Activated naive CD8-positive, alpha-beta T cell (primary cell): ENCODE data around the gene NRXN3.

ENCODE experiments used
- H3K27ac Mint-ChIP-seq: one replicate; pipeline ENCODE4 v1.8.0; 2021; ENCODE audit warnings: mixed read lengths
- H3K27me3 Mint-ChIP-seq: one replicate; pipeline ENCODE4 v1.8.0; 2021; ENCODE audit warnings: mixed read lengths
- H3K36me3 Mint-ChIP-seq: one replicate; pipeline ENCODE4 v1.8.0; 2021; ENCODE audit warnings: mixed read lengths
- H3K4me1 Mint-ChIP-seq: one replicate; pipeline ENCODE4 v1.8.0; 2021; ENCODE audit warnings: low read depth, mixed read lengths
- H3K4me3 Mint-ChIP-seq: one replicate; pipeline ENCODE4 v1.8.0; 2021; ENCODE audit warnings: mild to moderate bottlenecking, mixed read lengths
- H3K9me3 Mint-ChIP-seq: one replicate; pipeline ENCODE4 v1.8.0; 2021; ENCODE audit warnings: low read depth, mixed read lengths

The NRXN3 gene

DNA sequence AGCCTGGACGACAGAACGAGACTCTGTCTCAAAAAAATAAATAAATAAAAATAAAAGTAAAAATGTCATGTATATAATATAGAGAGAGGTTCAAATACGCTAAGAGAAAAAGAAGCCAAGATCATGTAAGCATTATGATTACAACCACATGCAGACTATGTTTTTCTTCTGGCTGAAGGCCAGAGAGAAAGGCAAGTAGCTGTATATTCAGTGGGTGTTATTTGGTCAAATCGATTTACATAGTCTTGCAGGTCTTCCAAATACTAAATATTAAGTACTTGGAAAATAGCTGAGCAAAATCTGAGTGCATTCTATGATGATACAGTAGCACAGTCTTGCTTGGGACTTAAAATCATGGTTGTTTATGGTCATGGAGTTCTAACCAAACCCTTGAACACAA, 1283.1 kb downstream of the NRXN3 start:
- Mint-ChIP-seq H3K4me1 (no peaks in the 10 kb centered on the region), H3K9me3 (peaks cover under 1% of the 10 kb centered on the region), H3K27me3 (peaks cover 1% of the 10 kb centered on the region), H3K27ac (no peak overlapping the region), H3K36me3 (no peaks in the 10 kb centered on the region), H3K4me3 (no peak overlapping the region)

DNA sequence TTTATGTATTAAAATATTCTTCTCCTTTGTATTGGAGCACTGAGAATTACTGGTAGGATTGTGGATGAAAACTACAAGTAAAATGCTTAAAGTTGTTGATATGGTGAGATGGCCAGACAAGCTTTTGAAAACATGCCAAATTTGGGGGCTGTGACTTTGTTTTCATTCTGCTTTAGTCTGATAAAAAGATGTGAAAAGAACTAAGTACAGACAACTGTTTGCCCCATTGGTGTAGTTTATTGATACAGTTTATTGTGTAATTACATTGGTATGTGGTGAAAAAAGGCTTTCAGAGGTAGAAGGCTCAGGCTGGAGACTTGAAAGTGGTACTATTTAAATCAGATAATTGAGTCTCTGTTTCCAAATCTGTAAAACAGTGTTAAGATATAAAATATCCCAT, 1294.3 kb downstream of the NRXN3 start:
- H3K4me1 Mint-ChIP-seq = no peaks in the 10 kb centered on the region
- no peak overlapping the region for H3K4me3 Mint-ChIP-seq
- H3K36me3 Mint-ChIP-seq = no peaks in the 10 kb centered on the region
- no peak overlapping the region for H3K27ac Mint-ChIP-seq
- H3K27me3 Mint-ChIP-seq = no peaks in the 10 kb centered on the region
- H3K9me3 Mint-ChIP-seq = peaks cover 4% of the 10 kb centered on the region

DNA sequence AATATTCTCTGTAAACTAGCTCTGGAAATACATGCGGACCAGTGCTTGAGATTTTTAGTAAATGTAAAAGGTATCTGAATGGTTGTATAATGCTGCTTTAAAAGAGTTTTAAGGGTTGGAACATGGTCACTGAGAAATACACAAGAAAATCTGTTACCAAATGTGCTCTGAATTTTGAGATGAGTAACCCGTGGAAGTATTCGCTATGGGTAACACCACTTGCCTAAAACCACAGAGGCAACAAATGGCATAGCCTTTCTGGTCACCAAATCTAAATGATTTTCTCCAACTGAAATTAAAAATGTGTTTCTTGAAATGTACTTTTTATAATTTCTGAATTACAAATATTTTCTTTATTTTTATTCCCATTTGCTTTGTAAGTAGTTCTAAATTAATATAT, 1295.5 kb downstream of the NRXN3 start:
- H3K9me3 Mint-ChIP-seq = peaks cover 4% of the 10 kb centered on the region
- H3K36me3 Mint-ChIP-seq = no peaks in the 10 kb centered on the region
- H3K4me3 Mint-ChIP-seq = no peak overlapping the region
- no peaks in the 10 kb centered on the region for H3K4me1 Mint-ChIP-seq
- no peak overlapping the region for H3K27ac Mint-ChIP-seq
- H3K27me3 Mint-ChIP-seq = no peaks in the 10 kb centered on the region

DNA sequence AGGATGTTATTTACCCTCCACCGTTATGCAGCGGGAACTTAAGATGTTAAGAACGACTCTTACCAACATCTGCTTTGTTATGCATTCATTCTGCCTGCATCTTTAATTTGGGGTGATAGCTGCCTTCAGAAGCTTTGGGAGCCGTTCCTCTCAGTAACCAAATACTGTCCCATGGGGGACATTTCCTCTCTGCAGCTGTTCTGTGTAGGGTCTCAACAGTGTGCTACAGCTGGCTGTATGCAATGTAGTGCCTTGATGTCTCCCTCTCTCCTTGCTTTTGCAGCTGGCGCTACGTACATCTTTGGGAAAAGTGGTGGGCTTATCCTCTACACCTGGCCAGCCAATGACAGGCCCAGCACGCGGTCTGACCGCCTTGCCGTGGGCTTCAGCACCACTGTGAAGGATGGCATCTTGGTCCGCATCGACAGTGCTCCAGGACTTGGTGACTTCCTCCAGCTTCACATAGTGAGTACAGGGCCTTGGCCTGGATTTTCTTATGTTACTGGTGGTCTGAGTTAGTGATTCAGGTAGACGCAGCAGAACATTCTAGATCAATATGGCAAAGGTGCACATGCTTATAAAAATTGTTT, 1296.9 kb downstream of the NRXN3 start:
- no peaks in the 10 kb centered on the region for H3K36me3 Mint-ChIP-seq
- peaks cover 4% of the 10 kb centered on the region for H3K9me3 Mint-ChIP-seq
- no peak overlapping the region for H3K4me3 Mint-ChIP-seq
- H3K4me1 Mint-ChIP-seq = no peaks in the 10 kb centered on the region
- H3K27me3 Mint-ChIP-seq = no peaks in the 10 kb centered on the region
- no peak overlapping the region for H3K27ac Mint-ChIP-seq

DNA sequence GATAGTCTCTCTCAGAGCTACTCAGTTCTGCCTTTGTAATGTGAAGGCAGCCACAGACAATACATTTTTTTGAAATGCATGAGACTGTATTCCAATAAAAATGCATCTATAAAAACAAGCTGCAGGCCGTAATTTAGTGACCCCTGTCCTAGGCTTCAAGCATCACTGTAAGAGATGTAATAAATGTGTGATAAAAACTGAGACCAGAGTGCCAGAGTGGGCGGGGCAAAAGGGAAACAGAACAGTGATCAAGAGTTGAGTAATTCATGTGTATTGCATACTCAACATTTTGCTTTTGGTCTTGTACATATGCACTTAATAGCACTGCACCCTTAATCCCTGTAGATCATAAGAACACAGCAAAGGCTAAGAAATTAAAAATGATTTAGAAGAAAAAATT, 1297.7 kb downstream of the NRXN3 start:
- no peak overlapping the region for H3K4me3 Mint-ChIP-seq
- no peaks in the 10 kb centered on the region for H3K4me1 Mint-ChIP-seq
- no peaks in the 10 kb centered on the region for H3K27me3 Mint-ChIP-seq

DNA sequence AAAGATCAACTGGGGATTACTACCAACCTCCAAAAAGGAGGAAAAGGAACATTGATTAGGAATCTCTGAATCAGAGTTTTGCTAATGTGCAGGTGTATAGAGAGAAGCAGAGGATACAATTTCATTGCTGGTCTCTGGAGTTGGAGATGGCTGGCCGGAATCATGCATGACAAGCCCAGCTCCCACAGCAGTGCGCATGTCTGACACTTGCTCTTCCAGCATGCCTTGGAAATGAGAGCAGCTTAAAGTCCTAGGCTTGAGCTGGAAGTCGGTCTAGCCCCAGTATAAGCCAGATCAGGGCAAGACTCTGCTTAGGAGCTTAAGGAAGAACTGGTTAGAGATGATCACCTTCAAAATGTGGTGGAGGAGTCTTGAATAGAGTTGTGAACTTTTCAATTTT, 1298.3 kb downstream of the NRXN3 start:
- Mint-ChIP-seq H3K27me3 (no peaks in the 10 kb centered on the region), H3K9me3 (peaks cover 3% of the 10 kb centered on the region), H3K36me3 (no peaks in the 10 kb centered on the region), H3K4me1 (no peaks in the 10 kb centered on the region), H3K4me3 (no peak overlapping the region), H3K27ac (no peak overlapping the region)

More for the DNA sequence above, 1297.7 kb downstream of the NRXN3 start:
- no peak overlapping the region for H3K27ac Mint-ChIP-seq
- H3K9me3 Mint-ChIP-seq = peaks cover 4% of the 10 kb centered on the region
- H3K36me3 Mint-ChIP-seq = no peaks in the 10 kb centered on the region

DNA sequence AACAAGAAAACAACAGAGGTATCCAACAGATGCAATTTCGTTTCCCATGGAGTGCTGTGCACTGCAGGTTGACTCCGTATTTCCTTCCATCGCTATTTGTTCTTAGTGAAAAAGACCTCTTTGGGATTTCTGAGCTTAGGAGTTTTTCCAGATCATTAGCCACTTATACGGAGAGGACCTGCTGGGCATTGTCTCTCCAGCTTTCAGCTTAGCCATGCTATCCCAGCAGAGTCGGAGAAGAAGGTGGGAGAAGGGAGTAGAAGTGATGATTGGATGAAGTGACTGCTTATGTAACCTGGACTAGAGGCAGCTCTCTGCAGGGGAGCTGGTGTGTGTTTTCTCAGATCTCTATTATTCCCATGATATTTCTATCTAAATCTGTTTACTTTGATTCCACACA, 1303.5 kb downstream of the NRXN3 start:
- no peaks in the 10 kb centered on the region for H3K4me1 Mint-ChIP-seq
- H3K36me3 Mint-ChIP-seq = no peaks in the 10 kb centered on the region
- H3K4me3 Mint-ChIP-seq = no peak overlapping the region
- no peak overlapping the region for H3K27ac Mint-ChIP-seq
- H3K27me3 Mint-ChIP-seq = no peaks in the 10 kb centered on the region
- H3K9me3 Mint-ChIP-seq = no peaks in the 10 kb centered on the region

DNA sequence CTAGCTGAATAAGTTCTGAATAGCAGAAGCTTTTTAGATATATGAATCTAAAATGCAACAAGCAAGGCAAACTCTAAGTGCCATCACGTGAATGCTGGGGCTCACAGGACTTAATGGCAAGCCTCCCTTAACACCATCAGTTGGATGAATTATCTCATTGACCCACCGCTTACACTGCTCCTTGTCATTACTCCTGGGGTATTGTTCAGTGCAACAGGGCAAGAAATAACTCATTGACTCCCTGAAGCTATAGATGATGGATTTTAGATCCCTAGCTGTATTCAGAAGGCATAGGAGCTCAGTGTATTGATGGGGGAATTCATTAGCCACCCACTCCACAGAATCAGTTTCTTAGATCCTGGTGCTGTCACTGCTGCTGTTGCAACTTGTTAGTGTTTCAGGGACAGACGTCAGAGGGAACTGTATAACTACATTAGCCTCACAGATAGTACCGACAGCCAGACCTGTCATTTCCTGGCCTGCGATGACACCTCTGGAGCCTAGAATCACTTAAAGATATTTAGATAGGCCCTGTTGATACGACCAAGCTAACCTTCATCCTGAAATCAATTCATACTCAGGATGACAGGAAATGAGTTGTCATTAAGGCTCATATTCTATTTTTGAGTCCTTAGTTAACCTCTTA, 1305.8 kb downstream of the NRXN3 start:
- Mint-ChIP-seq H3K27me3 (no peaks in the 10 kb centered on the region), H3K9me3 (no peaks in the 10 kb centered on the region), H3K4me3 (no peak overlapping the region), H3K36me3 (no peaks in the 10 kb centered on the region), H3K4me1 (no peaks in the 10 kb centered on the region), H3K27ac (no peak overlapping the region)

DNA sequence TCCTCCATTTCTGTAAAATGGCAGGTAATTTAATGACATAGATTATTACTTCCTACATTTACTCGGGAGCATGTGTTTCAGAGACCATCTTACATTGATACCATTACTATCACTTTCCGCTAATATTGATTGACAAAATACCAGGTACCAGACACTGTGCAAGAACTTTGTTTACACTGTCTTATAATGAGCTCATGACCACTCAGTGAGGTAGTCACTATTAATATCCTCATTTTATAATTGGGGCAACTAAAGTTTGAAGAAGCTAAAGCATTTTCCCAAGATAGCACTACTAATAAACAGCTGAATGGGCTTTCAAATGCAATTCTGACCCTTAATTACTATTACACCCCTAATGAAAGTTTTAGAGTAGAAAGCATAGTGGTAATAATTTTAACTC, 1306.4 kb downstream of the NRXN3 start:
- Mint-ChIP-seq H3K36me3 (no peaks in the 10 kb centered on the region), H3K9me3 (no peaks in the 10 kb centered on the region), H3K4me1 (no peaks in the 10 kb centered on the region), H3K4me3 (no peak overlapping the region), H3K27me3 (no peaks in the 10 kb centered on the region), H3K27ac (no peak overlapping the region)

DNA sequence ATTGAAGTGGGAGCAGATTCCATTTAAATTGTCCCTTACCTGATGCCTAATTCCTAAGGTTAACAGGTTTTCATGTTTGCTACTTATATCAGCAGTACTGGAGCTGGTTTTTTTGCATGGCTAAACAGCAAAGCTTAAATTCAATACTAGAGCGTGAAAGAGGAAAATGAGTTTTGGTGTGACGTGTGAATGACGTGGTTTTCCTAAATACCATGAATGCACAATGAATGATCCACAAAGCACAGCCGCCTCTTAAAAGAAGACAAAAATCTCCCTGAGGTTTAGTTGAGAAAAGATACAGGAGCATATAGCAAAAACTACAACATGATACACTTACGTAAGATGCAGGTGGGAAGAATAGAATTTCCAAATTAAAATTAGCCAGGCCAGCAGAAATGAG, 1310.0 kb downstream of the NRXN3 start:
- Mint-ChIP-seq H3K36me3 (no peaks in the 10 kb centered on the region), H3K4me3 (no peak overlapping the region), H3K4me1 (no peaks in the 10 kb centered on the region), H3K27me3 (no peaks in the 10 kb centered on the region), H3K9me3 (no peaks in the 10 kb centered on the region), H3K27ac (no peak overlapping the region)

DNA sequence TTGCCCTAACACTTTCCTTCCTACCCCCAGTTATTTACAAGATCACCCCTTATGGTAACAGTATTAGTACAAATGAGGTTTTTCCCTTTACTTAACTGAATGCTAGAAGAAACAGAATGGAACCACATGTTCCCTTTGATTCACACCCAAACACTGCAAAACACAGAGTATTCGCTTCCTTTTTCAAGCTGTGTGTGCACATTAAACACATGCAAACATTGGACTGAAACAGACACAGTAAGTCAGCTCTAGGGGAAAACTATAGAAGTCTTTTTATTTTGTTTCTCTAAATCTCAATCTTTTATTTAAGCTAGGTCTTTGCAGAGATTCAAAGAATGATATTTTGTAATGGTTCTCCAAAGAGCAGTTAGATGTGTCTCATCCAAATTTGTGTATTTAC, 1312.7 kb downstream of the NRXN3 start:
- no peak overlapping the region for H3K4me3 Mint-ChIP-seq
- H3K4me1 Mint-ChIP-seq = no peaks in the 10 kb centered on the region
- no peak overlapping the region for H3K27ac Mint-ChIP-seq
- no peaks in the 10 kb centered on the region for H3K27me3 Mint-ChIP-seq
- H3K36me3 Mint-ChIP-seq = no peaks in the 10 kb centered on the region
- no peaks in the 10 kb centered on the region for H3K9me3 Mint-ChIP-seq

DNA sequence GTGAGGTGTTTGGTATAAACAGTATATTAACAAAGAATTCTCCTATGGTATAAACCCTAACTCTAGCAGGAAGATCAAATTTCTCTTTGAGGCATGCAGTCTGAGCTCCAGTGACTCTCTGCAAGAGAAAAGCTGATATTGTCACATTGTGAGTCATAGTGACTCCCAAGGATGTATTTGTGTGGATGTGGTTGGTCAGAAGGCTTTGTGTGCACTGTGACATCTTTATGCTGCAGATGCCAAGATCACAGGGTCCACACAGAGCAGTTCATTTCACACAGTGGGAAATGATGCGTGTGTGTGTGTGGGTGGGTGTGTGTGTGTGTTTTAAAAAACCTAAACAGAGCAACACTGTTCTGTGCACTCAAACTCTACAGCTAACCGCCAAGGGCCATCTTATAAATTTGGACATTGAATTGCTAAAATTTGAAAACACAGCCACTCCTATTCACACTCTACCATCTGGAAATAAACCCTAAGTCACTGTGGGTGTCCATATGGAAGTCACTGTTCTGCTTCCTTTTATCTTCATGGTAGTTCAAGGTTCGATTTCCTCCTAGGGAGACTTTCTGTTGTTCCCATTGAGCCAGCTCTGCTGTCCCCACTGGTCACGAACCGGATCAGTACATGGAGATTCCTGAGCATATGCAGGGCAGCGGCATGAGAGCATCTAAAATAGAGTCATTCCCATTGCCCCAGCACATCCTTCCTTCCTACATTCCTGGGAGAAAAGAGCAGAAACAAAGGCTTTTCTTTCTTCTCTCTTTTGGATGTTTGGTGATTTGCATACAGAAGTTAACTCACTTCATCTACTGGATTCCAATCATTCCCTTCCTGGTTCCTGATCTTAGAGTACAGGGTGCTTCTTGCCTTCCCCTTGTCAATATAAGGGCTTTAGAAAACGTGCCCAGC, 1313.6 kb downstream of the NRXN3 start:
- H3K4me3 Mint-ChIP-seq = no peak overlapping the region
- H3K27me3 Mint-ChIP-seq = no peaks in the 10 kb centered on the region
- H3K36me3 Mint-ChIP-seq = no peaks in the 10 kb centered on the region
- peaks cover 4% of the 10 kb centered on the region for H3K9me3 Mint-ChIP-seq
- H3K4me1 Mint-ChIP-seq = no peaks in the 10 kb centered on the region
- no peak overlapping the region for H3K27ac Mint-ChIP-seq

DNA sequence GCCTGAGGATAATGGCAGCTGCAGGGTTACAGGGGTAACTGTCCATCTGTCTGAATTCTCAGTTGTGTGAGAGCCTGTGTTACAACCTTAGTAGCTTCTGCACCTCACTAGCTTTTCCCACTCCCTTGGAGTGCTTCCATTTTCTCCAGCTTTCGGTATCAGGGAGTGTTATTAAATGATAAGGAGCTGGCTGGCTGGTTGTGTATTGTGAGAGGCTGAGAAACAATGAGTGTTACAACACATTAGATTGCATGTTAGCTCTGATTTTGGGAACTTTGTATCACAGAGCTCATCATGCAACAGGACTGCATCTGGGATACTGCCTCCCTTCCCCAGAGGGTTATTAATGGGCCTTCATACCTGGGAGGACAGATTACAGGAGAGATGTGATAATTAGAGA, 1317.5 kb downstream of the NRXN3 start:
- Mint-ChIP-seq H3K4me1 (no peaks in the 10 kb centered on the region), H3K36me3 (no peaks in the 10 kb centered on the region), H3K4me3 (no peak overlapping the region), H3K27ac (no peak overlapping the region), H3K27me3 (no peaks in the 10 kb centered on the region), H3K9me3 (peaks cover 7% of the 10 kb centered on the region)

DNA sequence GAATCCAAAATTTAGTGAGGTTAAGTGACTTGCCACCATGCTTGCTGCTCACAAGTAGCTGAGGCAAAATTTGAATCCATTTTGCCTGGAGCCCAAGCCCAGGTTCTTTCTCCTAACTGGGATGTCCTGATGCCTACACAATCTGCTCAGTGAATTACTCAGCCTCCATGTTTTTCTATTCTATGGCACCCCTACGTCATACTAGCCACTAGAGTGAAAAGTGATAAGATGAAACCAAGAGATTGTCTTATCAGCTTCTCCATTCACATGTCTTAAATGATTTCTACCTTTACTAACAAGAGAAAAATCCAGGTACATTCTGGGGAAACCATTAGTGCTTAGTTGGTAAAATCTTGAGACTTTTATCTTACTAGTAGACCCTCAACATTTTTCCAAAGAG, 1321.0 kb downstream of the NRXN3 start:
- Mint-ChIP-seq H3K4me1 (no peaks in the 10 kb centered on the region), H3K36me3 (no peaks in the 10 kb centered on the region), H3K27ac (no peak overlapping the region), H3K9me3 (peaks cover 7% of the 10 kb centered on the region), H3K27me3 (no peaks in the 10 kb centered on the region), H3K4me3 (no peak overlapping the region)

DNA sequence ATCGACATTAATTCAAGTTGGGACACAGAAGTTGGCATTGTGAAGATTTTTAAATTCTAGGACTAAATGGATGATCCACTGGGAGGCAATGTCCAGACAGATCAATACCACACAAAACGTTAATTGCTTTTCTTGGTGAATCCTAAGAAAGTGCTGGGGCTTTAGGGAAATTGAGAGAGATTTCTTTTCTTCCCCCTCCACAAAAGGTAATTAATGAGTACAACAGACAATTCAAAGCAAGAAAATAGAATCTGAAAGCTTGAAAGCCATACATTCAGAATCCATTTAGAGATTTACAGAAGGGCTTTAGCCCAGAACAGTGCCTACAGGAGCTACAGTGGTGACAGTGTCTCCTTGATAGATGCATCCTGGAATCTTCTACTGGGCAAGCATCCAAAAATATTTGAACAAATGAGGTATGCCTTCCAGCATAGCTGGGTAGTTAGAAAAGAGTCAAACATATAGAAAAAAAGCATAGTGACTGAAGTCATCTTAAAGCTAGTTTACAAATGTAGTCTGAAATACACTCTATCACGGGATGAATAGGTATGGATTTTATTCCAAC, 1323.0 kb downstream of the NRXN3 start:
- Mint-ChIP-seq H3K9me3 (peaks cover 6% of the 10 kb centered on the region), H3K36me3 (no peaks in the 10 kb centered on the region), H3K27me3 (no peaks in the 10 kb centered on the region), H3K4me3 (no peak overlapping the region), H3K4me1 (no peaks in the 10 kb centered on the region), H3K27ac (no peak overlapping the region)
